ENCODE data around the gene ANKH.

- no peak for TF ChIP-seq CTCF (IDR thresholded peaks at IDR 0.05 in 8 of 11, conservative IDR thresholded peaks at IDR 0.05 in 3 of 11)
- no peak for TF ChIP-seq POLR2AphosphoS5 (IDR thresholded peaks at IDR 0.05)
Measured at GRCh38 chr5:14730466-14730865, 141.1 kb downstream of the ANKH start.
